ENCODE results near the gene KLHL3.

The KLHL3 gene

DNA sequence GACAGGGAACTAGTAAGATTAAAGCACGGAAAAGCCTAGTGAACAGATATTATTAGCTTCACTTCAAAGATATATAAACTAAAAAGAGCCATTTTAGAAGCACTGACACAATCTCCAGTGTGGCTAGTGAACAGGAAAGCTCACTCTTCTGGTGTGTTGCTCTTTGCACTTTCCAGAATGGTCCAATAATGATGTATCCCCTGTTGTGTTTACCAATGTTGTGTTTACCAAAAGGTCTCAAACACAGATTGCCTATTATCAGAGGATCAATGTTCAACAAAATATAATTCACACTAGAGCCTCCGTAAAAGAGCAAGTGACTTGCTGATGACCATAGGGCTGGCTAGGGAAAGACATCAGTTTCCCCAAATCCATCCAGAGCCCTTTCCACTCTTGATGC lies 11.6 kb downstream of the KLHL3 start:
- Histone ChIP-seq H3F3A (ENCODE audit: insufficient read depth) (no peaks in the 10 kb centered on the region), H3K79me2 (ENCODE audit: insufficient read depth, low read length) (no peaks in the 10 kb centered on the region), H3K9ac (ENCODE audit: low read length) (no peak overlapping the region), H3K4me3 (ENCODE audit: insufficient read depth, low read length, poor library complexity, severe bottlenecking) (no peak overlapping the region), H3K4me2 (ENCODE audit: low read depth, low read length, poor library complexity, severe bottlenecking) (no peak overlapping the region), H3K27me3 (ENCODE audit: low read length) (no peaks in the 10 kb centered on the region), H3K27ac (ENCODE audit: low read depth, low read length) (no peak overlapping the region), H3K36me3 (ENCODE audit: low read length) (no peaks in the 10 kb centered on the region), H3K9me3 (ENCODE audit: insufficient read depth, low read length) (no peaks in the 10 kb centered on the region), H3K9me2 (replicated peaks; ENCODE audit: insufficient read depth, low read length) (no peaks in the 10 kb centered on the region), H4K20me1 (ENCODE audit: low read depth, low read length) (no peaks in the 10 kb centered on the region), H2AFZ (ENCODE audit: low read depth, low read length, severe bottlenecking) (no peak overlapping the region)
- no peak for TF ChIP-seq EZH2phosphoT487 (conservative IDR thresholded peaks at IDR 0.05; ENCODE audit: low read length)
- TF ChIP-seq, protein P1, sequence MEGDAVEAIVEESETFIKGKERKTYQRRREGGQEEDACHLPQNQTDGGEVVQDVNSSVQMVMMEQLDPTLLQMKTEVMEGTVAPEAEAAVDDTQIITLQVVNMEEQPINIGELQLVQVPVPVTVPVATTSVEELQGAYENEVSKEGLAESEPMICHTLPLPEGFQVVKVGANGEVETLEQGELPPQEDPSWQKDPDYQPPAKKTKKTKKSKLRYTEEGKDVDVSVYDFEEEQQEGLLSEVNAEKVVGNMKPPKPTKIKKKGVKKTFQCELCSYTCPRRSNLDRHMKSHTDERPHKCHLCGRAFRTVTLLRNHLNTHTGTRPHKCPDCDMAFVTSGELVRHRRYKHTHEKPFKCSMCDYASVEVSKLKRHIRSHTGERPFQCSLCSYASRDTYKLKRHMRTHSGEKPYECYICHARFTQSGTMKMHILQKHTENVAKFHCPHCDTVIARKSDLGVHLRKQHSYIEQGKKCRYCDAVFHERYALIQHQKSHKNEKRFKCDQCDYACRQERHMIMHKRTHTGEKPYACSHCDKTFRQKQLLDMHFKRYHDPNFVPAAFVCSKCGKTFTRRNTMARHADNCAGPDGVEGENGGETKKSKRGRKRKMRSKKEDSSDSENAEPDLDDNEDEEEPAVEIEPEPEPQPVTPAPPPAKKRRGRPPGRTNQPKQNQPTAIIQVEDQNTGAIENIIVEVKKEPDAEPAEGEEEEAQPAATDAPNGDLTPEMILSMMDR (IDR thresholded peaks at IDR 0.05; ENCODE audit: insufficient read depth, low read length, poor library complexity, severe bottlenecking) = no peak

DNA sequence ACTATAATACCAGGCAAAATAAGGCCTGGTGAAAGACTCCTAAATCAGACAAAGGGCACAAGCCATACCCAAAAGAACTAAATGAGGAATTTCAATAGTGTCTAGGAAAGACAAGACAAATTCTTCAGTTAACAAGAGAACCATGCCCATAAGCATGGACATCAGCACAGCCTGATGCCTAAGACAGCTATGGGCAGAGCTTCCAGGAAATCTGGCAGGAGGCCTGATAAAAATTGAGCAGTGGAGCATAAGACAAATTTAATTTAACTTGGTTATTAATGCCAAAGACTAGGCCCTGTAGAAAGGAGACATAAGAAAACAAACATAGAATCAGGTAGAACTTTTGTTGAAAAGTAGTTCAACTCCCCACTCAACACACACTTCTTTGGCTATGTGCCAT lies 17.3 kb downstream of the KLHL3 start:
- Histone ChIP-seq H3K4me3 (ENCODE audit: insufficient read depth, low read length, poor library complexity, severe bottlenecking) (no peak overlapping the region), H3F3A (ENCODE audit: insufficient read depth) (no peaks in the 10 kb centered on the region), H3K36me3 (ENCODE audit: low read length) (no peaks in the 10 kb centered on the region), H4K20me1 (ENCODE audit: low read depth, low read length) (no peaks in the 10 kb centered on the region), H3K4me2 (ENCODE audit: low read depth, low read length, poor library complexity, severe bottlenecking) (no peak overlapping the region), H3K27ac (ENCODE audit: low read depth, low read length) (no peak overlapping the region), H2AFZ (ENCODE audit: low read depth, low read length, severe bottlenecking) (no peak overlapping the region), H3K27me3 (ENCODE audit: low read length) (no peaks in the 10 kb centered on the region), H3K9ac (ENCODE audit: low read length) (no peak overlapping the region), H3K79me2 (ENCODE audit: insufficient read depth, low read length) (no peaks in the 10 kb centered on the region), H3K9me2 (replicated peaks; ENCODE audit: insufficient read depth, low read length) (no peaks in the 10 kb centered on the region), H3K9me3 (ENCODE audit: insufficient read depth, low read length) (no peaks in the 10 kb centered on the region)
- TF ChIP-seq EZH2phosphoT487 (conservative IDR thresholded peaks at IDR 0.05; ENCODE audit: low read length) = no peak
- TF ChIP-seq, protein P1 (IDR thresholded peaks at IDR 0.05; ENCODE audit: insufficient read depth, low read length, poor library complexity, severe bottlenecking) = no peak

DNA sequence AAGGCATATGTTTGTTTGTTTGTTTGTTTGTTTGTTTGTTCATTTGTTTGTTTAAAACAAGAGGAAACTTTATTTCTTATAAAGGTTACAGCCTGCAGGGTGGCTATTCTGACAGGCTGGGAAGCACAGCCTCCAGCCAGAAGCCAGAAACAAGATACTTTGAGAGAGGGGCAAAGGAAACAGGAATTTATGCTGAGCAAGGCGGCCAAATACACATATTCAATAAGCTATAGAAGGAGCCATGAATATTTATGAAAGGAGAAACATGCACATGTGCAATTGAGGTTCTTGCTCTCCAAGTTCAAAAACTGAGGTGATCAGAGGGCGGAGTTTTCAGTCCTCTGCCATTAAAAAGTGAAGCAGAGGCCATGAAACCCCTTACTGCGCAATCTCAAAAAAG lies 19.6 kb downstream of the KLHL3 start:
- Histone ChIP-seq H3K36me3 (ENCODE audit: low read length) (no peaks in the 10 kb centered on the region), H2AFZ (ENCODE audit: low read depth, low read length, severe bottlenecking) (no peak overlapping the region), H3F3A (ENCODE audit: insufficient read depth) (no peaks in the 10 kb centered on the region), H3K27me3 (ENCODE audit: low read length) (no peaks in the 10 kb centered on the region), H3K9me2 (replicated peaks; ENCODE audit: insufficient read depth, low read length) (no peaks in the 10 kb centered on the region), H3K27ac (ENCODE audit: low read depth, low read length) (no peak overlapping the region), H3K4me2 (ENCODE audit: low read depth, low read length, poor library complexity, severe bottlenecking) (no peak overlapping the region), H3K9me3 (ENCODE audit: insufficient read depth, low read length) (no peaks in the 10 kb centered on the region), H3K9ac (ENCODE audit: low read length) (no peak overlapping the region), H3K79me2 (ENCODE audit: insufficient read depth, low read length) (no peaks in the 10 kb centered on the region), H4K20me1 (ENCODE audit: low read depth, low read length) (no peaks in the 10 kb centered on the region), H3K4me3 (ENCODE audit: insufficient read depth, low read length, poor library complexity, severe bottlenecking) (no peak overlapping the region)
- no peak for TF ChIP-seq EZH2phosphoT487 (conservative IDR thresholded peaks at IDR 0.05; ENCODE audit: low read length)
- TF ChIP-seq, protein P1 (IDR thresholded peaks at IDR 0.05; ENCODE audit: insufficient read depth, low read length, poor library complexity, severe bottlenecking) = no peak
